SK-N-SH treated with all-trans-retinoic acid at 6 μM for 48 hours (cell line): ENCODE measurements around the gene TCF7.

Experiments used
- ATAC-seq: fragments of 200-7000 bp; cut with Tn5 transposase; 3 replicates; pipeline ENCODE4 v1.9.1; 2020; ENCODE audit warnings: mild to moderate bottlenecking, moderate library complexity
- ARNTL ChIP-seq: fragments of 450-650 bp; formaldehyde crosslinking; IDR thresholded peaks from 2 replicates; pipeline ENCODE4 v1.5.0; 2020; ENCODE audit warnings: low read depth, mild to moderate bottlenecking, moderate library complexity, borderline replicate concordance
- BACH2 ChIP-seq: fragments of 250-450 bp; sonication (Bioruptor Pico); IDR thresholded peaks from 2 replicates; pipeline ENCODE4 v1.9.0; 2021; ENCODE audit warnings: mild to moderate bottlenecking, borderline replicate concordance
- CSDC2 ChIP-seq: fragments of 250-450 bp; sonication (Bioruptor Pico); IDR thresholded peaks from 2 replicates; pipeline ENCODE4 v1.5.0; 2020; ENCODE audit warnings: mild to moderate bottlenecking, moderate library complexity
- GLIS3 ChIP-seq: fragments of 250-450 bp; sonication (Bioruptor Pico); IDR thresholded peaks from 2 replicates; pipeline ENCODE4 v1.5.0; 2020; ENCODE audit warnings: mild to moderate bottlenecking, moderate library complexity
- ISL1 ChIP-seq: fragments of 250-450 bp; sonication (Bioruptor Pico); IDR thresholded peaks from 2 replicates; pipeline ENCODE4 v2.1.2; 2022; ENCODE audit warnings: mild to moderate bottlenecking, moderate library complexity
- OSR1 ChIP-seq: fragments of 250-450 bp; sonication (Bioruptor Pico); IDR thresholded peaks from 2 replicates; pipeline ENCODE4 v1.8.0; 2022; ENCODE audit warnings: moderate library complexity, mild to moderate bottlenecking, inconsistent platforms
- PPARA ChIP-seq: fragments of 250-450 bp; sonication (Bioruptor Pico); IDR thresholded peaks from 2 replicates; pipeline ENCODE4 v1.5.0; 2020; ENCODE audit warnings: mild to moderate bottlenecking, borderline replicate concordance
- RARB ChIP-seq: fragments of 250-450 bp; sonication (Bioruptor Pico); IDR thresholded peaks from 2 replicates; pipeline ENCODE4 v1.8.0; 2021; ENCODE audit warnings: mild to moderate bottlenecking, moderate library complexity
- SNAI2 ChIP-seq: fragments of 250-450 bp; sonication (Bioruptor Pico); IDR thresholded peaks from 2 replicates; pipeline ENCODE4 v1.5.0; 2020; ENCODE audit warnings: mild to moderate bottlenecking, moderate library complexity
- TCF4 ChIP-seq: fragments of 250-450 bp; sonication (Bioruptor Pico); IDR thresholded peaks from 2 replicates; pipeline ENCODE4 v1.8.0; 2021; ENCODE audit warnings: mild to moderate bottlenecking, moderate library complexity, borderline replicate concordance
- ZFP3 ChIP-seq: fragments of 250-450 bp; sonication (Bioruptor Pico); IDR thresholded peaks from 2 replicates; pipeline ENCODE4 v1.5.0; 2020; ENCODE audit warnings: mild to moderate bottlenecking, moderate library complexity
- ZNF565 ChIP-seq: fragments of 450-650 bp; formaldehyde crosslinking; conservative IDR thresholded peaks from 2 replicates; pipeline ENCODE4 v1.5.0; 2020; ENCODE audit warnings: low read depth, mild to moderate bottlenecking, moderate library complexity
- ZNF70 ChIP-seq: fragments of 450-650 bp; formaldehyde crosslinking; IDR thresholded peaks from 2 replicates; pipeline ENCODE4 v1.5.0; 2020; ENCODE audit warnings: mild to moderate bottlenecking, moderate library complexity
- ZNF8 ChIP-seq: fragments of 450-650 bp; formaldehyde crosslinking; IDR thresholded peaks from 2 replicates; pipeline ENCODE4 v1.5.0; 2020; ENCODE audit warnings: mild to moderate bottlenecking, moderate library complexity
- TF ChIP-seq, protein P1 (sequence below): fragments of 250-450 bp; sonication (Bioruptor Pico); IDR thresholded peaks from 2 replicates; pipeline ENCODE4 v1.5.0; 2020; ENCODE audit warnings: mild to moderate bottlenecking, moderate library complexity
- TF ChIP-seq, protein P2 (sequence below): fragments of 250-450 bp; sonication (Bioruptor Pico); IDR thresholded peaks from 2 replicates; pipeline ENCODE4 v1.5.1; 2021; ENCODE audit warnings: mild to moderate bottlenecking, moderate library complexity
- TF ChIP-seq, protein P3 (sequence below): fragments of 250-450 bp; sonication (Bioruptor Pico); IDR thresholded peaks from 2 replicates; pipeline ENCODE4 v1.5.1; 2020; ENCODE audit warnings: low read depth, mild to moderate bottlenecking, moderate library complexity
- TF ChIP-seq, protein P4 (sequence below): fragments of 250-450 bp; sonication (Bioruptor Pico); IDR thresholded peaks from 2 replicates; pipeline ENCODE4 v1.8.0; 2021; ENCODE audit warnings: low read depth, mild to moderate bottlenecking, moderate library complexity, borderline replicate concordance
- TF ChIP-seq, protein P5 (sequence below): fragments of 250-450 bp; sonication (Bioruptor Pico); IDR thresholded peaks from 2 replicates; pipeline ENCODE4 v1.8.0; 2020; ENCODE audit warnings: mild to moderate bottlenecking, moderate library complexity, borderline replicate concordance

Gene TCF7

DNA sequence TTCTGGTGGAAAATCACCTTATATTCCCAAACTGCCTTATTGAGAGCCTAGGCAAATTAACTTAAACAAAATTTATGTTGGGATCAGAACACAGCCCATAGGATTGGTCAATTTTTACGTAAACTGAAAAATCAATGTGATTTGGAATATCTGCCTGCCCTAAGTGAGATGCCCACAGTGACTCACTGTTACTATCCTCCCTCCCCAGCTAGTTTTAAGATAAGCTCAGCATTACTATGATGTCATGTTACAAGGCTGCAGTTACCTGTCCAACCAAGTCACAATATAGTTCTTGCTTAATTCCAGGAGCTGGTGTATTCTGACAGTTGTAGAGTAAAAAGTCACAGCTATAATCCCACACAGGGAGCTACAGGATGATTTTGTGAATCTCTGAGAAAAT lies 39.2 kb downstream of the TCF7 start:
- ATAC-seq: no peak
- TF ChIP-seq, protein P1, sequence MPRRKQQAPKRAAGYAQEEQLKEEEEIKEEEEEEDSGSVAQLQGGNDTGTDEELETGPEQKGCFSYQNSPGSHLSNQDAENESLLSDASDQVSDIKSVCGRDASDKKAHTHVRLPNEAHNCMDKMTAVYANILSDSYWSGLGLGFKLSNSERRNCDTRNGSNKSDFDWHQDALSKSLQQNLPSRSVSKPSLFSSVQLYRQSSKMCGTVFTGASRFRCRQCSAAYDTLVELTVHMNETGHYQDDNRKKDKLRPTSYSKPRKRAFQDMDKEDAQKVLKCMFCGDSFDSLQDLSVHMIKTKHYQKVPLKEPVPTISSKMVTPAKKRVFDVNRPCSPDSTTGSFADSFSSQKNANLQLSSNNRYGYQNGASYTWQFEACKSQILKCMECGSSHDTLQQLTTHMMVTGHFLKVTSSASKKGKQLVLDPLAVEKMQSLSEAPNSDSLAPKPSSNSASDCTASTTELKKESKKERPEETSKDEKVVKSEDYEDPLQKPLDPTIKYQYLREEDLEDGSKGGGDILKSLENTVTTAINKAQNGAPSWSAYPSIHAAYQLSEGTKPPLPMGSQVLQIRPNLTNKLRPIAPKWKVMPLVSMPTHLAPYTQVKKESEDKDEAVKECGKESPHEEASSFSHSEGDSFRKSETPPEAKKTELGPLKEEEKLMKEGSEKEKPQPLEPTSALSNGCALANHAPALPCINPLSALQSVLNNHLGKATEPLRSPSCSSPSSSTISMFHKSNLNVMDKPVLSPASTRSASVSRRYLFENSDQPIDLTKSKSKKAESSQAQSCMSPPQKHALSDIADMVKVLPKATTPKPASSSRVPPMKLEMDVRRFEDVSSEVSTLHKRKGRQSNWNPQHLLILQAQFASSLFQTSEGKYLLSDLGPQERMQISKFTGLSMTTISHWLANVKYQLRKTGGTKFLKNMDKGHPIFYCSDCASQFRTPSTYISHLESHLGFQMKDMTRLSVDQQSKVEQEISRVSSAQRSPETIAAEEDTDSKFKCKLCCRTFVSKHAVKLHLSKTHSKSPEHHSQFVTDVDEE (CRISPR knock-in tag): no peak
- TF ChIP-seq, protein P2, sequence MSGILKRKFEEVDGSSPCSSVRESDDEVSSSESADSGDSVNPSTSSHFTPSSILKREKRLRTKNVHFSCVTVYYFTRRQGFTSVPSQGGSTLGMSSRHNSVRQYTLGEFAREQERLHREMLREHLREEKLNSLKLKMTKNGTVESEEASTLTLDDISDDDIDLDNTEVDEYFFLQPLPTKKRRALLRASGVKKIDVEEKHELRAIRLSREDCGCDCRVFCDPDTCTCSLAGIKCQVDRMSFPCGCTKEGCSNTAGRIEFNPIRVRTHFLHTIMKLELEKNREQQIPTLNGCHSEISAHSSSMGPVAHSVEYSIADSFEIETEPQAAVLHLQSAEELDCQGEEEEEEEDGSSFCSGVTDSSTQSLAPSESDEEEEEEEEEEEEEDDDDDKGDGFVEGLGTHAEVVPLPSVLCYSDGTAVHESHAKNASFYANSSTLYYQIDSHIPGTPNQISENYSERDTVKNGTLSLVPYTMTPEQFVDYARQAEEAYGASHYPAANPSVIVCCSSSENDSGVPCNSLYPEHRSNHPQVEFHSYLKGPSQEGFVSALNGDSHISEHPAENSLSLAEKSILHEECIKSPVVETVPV (CRISPR knock-in tag): no peak
- TF ChIP-seq ISL1 (CRISPR knock-in tag): no peak
- TF ChIP-seq GLIS3: no peak
- no peak for TF ChIP-seq PPARA (CRISPR knock-in tag)
- TF ChIP-seq, protein P3, sequence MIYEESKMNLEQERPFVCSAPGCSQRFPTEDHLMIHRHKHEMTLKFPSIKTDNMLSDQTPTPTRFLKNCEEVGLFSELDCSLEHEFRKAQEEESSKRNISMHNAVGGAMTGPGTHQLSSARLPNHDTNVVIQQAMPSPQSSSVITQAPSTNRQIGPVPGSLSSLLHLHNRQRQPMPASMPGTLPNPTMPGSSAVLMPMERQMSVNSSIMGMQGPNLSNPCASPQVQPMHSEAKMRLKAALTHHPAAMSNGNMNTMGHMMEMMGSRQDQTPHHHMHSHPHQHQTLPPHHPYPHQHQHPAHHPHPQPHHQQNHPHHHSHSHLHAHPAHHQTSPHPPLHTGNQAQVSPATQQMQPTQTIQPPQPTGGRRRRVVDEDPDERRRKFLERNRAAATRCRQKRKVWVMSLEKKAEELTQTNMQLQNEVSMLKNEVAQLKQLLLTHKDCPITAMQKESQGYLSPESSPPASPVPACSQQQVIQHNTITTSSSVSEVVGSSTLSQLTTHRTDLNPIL (CRISPR knock-in tag): no peak
- no peak for TF ChIP-seq BACH2 (CRISPR knock-in tag)
- TF ChIP-seq ZNF8: no peak
- no peak for TF ChIP-seq RARB (CRISPR knock-in tag)
- TF ChIP-seq TCF4: no peak
- TF ChIP-seq ZFP3: no peak
- no peak for TF ChIP-seq SNAI2 (CRISPR knock-in tag)
- TF ChIP-seq OSR1: no peak
- TF ChIP-seq ARNTL (CRISPR knock-in tag): no peak

DNA sequence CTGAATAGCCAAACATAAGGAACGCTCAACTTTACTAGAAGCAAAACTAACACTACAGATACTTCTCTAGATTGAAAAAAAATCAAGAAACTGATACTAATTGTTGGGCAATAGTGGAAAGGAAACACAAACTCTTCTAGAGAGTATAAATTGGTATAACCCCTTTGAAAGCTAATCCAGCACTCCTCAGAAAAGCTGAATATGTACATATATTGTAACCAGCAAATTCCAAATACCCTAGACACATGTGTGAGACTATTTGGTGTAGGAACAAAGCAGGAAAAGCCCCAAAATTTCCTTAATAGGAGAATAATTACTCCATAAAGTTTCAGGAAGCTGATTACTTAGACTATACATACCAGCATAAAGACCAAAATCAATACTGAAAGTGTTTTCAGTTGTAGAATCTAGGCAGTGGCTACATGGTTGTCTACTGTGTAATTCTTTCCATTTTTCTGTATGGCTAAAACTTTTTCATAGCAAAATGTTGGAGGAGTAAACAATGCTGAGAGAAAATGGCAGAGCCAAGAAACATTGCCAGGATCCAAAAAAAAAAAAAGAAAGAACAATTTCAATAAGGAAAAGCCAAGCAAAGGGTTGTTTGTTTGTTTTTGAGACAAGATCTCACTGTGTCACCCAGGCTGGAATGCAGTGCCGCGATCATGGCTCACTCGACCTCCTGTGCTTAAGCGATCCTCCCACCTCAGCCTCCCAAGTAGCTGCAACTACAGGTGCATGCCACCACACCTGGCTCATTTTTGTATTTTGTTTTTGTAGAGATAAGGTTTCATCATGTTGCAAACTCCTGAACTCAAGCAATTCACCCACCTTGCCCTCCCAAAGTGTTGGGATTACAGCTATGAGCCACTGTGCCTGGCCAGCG lies 47.3 kb downstream of the TCF7 start:
- no peak for ATAC-seq
- no peak for TF ChIP-seq TCF4
- TF ChIP-seq RARB (CRISPR knock-in tag): no peak
- TF ChIP-seq ZNF8: no peak
- no peak for TF ChIP-seq ZNF70 (CRISPR knock-in tag)
- TF ChIP-seq, protein P4, sequence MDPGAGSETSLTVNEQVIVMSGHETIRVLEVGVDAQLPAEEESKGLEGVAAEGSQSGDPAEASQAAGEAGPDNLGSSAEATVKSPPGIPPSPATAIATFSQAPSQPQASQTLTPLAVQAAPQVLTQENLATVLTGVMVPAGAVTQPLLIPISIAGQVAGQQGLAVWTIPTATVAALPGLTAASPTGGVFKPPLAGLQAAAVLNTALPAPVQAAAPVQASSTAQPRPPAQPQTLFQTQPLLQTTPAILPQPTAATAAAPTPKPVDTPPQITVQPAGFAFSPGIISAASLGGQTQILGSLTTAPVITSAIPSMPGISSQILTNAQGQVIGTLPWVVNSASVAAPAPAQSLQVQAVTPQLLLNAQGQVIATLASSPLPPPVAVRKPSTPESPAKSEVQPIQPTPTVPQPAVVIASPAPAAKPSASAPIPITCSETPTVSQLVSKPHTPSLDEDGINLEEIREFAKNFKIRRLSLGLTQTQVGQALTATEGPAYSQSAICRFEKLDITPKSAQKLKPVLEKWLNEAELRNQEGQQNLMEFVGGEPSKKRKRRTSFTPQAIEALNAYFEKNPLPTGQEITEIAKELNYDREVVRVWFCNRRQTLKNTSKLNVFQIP (CRISPR knock-in tag): no peak
- TF ChIP-seq CSDC2 (CRISPR knock-in tag): no peak
- TF ChIP-seq SNAI2 (CRISPR knock-in tag): no peak
- TF ChIP-seq, protein P3 (CRISPR knock-in tag): no peak
- TF ChIP-seq, protein P1 (CRISPR knock-in tag): no peak
- TF ChIP-seq ZFP3: no peak
- TF ChIP-seq, protein P5, sequence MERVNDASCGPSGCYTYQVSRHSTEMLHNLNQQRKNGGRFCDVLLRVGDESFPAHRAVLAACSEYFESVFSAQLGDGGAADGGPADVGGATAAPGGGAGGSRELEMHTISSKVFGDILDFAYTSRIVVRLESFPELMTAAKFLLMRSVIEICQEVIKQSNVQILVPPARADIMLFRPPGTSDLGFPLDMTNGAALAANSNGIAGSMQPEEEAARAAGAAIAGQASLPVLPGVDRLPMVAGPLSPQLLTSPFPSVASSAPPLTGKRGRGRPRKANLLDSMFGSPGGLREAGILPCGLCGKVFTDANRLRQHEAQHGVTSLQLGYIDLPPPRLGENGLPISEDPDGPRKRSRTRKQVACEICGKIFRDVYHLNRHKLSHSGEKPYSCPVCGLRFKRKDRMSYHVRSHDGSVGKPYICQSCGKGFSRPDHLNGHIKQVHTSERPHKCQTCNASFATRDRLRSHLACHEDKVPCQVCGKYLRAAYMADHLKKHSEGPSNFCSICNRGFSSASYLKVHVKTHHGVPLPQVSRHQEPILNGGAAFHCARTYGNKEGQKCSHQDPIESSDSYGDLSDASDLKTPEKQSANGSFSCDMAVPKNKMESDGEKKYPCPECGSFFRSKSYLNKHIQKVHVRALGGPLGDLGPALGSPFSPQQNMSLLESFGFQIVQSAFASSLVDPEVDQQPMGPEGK: no peak
- TF ChIP-seq GLIS3: no peak
- no peak for TF ChIP-seq ZNF565
- no peak for TF ChIP-seq OSR1
- TF ChIP-seq, all 23 proteins: peak for 0
